Cerebellar cortex (tissue), 1 donor: ENCODE measurements around the gene UNC5A.
A peak's percentile ranks its signal among the peaks of the same experiment; 100 is the strongest.
"Not testable (repeated sequence)": the region's sequence is repeated elsewhere in the genome, so short reads cannot be mapped to it uniquely, and the experiment has no call there.

Experiments
- DNase-seq: peaks from one replicate; pipeline ENCODE4 v3.0.0-alpha.2; 2015; ENCODE audit warnings: low spot score

Gene UNC5A

GRCh38 chr5:176864755-176865154 lies 54.4 kb downstream of the UNC5A start:
- DNase-seq: no peak

GRCh38 chr5:176865964-176866363 lies 55.6 kb downstream of the UNC5A start:
- no peak for DNase-seq

- no peak for DNase-seq
These were observed 56.5 kb downstream of the UNC5A start for GRCh38 chr5:176866707-176867310.

GRCh38 chr5:176868126-176868525 lies 57.8 kb downstream of the UNC5A start:
- DNase-seq: no peak

- no peak for DNase-seq
These were observed 58.4 kb downstream of the UNC5A start for GRCh38 chr5:176868731-176869130.

- no peak for DNase-seq
These were observed 59.2 kb downstream of the UNC5A start for GRCh38 chr5:176869501-176870109.

- DNase-seq: peak; percentile 75
These were observed 59.8 kb downstream of the UNC5A start for GRCh38 chr5:176870110-176870591.

GRCh38 chr5:176870644-176871043 lies 60.3 kb downstream of the UNC5A start:
- not testable (repeated sequence) for DNase-seq

GRCh38 chr5:176872586-176872985 lies 62.2 kb downstream of the UNC5A start:
- DNase-seq: not testable (repeated sequence)

- not testable (repeated sequence) for DNase-seq
These were observed 62.7 kb downstream of the UNC5A start for GRCh38 chr5:176873011-176873410.

- DNase-seq: no peak
These were observed 63.3 kb downstream of the UNC5A start for GRCh38 chr5:176873541-176874172.

GRCh38 chr5:176874198-176874780 lies 63.9 kb downstream of the UNC5A start:
- DNase-seq: no peak

GRCh38 chr5:176875014-176875550 lies 64.7 kb downstream of the UNC5A start:
- no peak for DNase-seq

GRCh38 chr5:176875783-176876505 lies 65.6 kb downstream of the UNC5A start:
- DNase-seq: no peak

- no peak for DNase-seq
These were observed 66.4 kb downstream of the UNC5A start for GRCh38 chr5:176876506-176877431.

GRCh38 chr5:176877793-176878331 lies 67.5 kb downstream of the UNC5A start:
- no peak for DNase-seq

- no peak for DNase-seq
These were observed 68.1 kb downstream of the UNC5A start for GRCh38 chr5:176878463-176878862.

- no peak for DNase-seq
These were observed 68.7 kb downstream of the UNC5A start for GRCh38 chr5:176878906-176879662.

GRCh38 chr5:176879663-176880361 lies 69.5 kb downstream of the UNC5A start:
- DNase-seq: no peak
